ENCODE results near the gene ADAM23.

- TF ChIP-seq USF1 (IDR thresholded peaks at IDR 0.05) (no peak), YY1 (IDR thresholded peaks at IDR 0.05; ENCODE audit: low read depth) (no peak), REST (IDR thresholded peaks at IDR 0.05; ENCODE audit: low read depth) (no peak), EP300 (IDR thresholded peaks at IDR 0.05; ENCODE audit: borderline replicate concordance) (no peak), TAF1 (IDR thresholded peaks at IDR 0.05; ENCODE audit: low read depth) (no peak)
These were observed 38.8 kb downstream of the ADAM23 start for GRCh38 chr2:206482123-206482522.

All from Ishikawa (cell line).